GM12891 (cell line): ENCODE measurements around the gene FNBP1.

Source experiments
- POLR2A ChIP-seq: IDR thresholded peaks from 2 replicates; pipeline ENCODE4 v1.6.1; 2011; ENCODE audit warnings: low read depth, low read length, control low read depth
- POLR2AphosphoS5 ChIP-seq: IDR thresholded peaks from 2 replicates; pipeline ENCODE4 v1.6.1; 2011; ENCODE audit warnings: low read depth, low read length, control low read depth

DNA sequence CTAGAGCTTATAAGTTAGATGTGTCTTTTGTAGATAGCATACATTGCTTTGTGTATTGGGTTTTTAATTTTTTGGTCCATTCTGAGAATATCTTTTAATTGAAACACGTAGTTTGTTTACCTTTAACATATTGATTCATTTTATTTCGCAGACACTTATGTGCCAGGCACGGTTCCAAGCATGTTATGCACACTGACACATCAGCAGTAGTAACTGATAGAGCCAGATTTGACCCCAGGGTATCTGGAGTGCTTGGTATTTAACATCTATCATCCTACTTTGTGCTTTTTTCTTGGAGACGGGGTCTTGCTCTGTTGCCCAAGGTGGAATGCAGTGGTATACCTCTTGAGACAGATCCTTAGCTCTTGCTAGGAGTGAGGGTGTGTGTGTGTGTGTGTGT, 135.8 kb downstream of the FNBP1 start:
- TF ChIP-seq POLR2A (no peak), POLR2AphosphoS5 (no peak)
